GM19397 (cell line): ENCODE data around the gene CXCR5.
A peak's percentile ranks its signal among the peaks of the same experiment; 100 is the strongest.

Source experiments
- ATAC-seq: cut with Tn5 transposase; IDR thresholded peaks from one replicate; pipeline ENCODE4 v1.9.1; 2021; ENCODE audit warnings: mild to moderate bottlenecking, moderate library complexity; ENCODE audit not compliant: unreplicated experiment

Gene CXCR5

DNA sequence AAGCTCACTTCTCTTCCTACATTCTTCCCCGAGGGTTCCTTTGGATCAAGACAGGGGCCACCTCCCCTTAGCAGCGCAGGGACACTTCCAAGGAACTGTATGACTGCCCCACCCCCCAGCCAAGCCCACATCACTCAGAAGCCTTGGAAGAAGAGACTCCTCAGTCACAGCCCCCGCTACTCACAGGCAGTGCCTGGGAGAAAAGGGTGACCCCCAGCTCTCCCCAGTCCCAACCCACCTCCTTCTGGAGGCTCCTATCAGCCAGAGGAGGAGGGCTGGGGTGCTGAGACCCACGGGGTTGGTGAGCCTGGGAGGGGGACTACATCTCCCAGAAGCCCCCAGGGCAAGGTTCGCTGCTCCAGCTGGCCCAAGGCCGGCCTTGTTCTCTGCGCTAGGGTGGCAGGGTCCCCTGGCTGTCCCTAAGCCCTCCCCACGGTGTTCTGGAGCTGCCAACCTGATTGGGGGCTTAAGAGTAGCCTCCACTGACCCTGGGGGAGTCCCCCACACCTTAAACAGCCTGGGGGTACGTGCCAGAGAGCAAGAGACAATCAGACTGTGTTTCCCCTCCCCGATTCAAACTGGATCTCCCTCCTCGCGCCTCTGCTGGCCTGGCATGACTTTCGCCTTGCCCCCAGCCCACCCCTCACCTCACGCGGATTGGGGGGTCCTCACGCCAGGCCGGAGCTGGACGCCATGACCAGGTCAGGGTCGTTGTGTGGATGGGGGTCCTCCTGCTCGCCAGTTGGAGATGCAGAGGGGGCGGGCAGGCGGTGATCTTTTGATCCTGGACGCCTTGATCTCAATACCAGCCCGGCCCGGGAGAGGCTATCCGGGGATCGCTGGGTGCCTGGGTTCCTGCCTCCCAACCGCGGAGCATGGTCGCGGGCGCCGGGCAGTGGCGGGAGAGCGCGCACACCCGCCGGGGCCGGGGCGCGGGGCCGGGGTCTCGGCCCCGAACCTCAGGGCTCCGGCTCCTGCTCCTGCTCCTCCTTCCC lies 41.2 kb downstream of the CXCR5 start:
- ATAC-seq: no peak

DNA sequence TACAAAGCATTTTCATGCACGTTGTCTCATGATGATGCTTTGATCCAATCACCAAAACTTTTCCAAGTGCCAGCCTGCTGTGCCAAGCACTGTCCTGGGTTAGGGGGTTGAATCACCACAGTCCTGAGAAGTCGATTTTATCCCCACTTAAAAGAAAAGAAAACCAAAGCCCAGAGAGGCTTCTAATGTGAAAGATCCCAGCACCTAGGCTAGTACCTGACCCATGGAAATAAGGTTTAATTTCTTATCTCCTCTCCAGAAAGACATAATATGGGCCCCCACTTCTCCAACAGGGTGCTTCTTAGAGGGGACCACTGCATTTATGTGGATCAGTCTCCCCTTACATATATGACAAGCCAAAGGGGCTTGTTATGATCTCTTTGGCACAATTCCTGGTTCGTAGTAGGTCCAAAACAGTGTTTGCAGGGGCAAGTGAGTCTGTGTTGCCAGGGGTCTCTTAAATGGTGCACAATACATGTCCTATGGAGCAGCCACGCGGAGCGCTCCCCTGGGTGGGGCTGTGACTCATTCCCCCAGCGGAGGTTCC lies 43.9 kb downstream of the CXCR5 start:
- no peak for ATAC-seq

GRCh38 chr11:118928101-118928869 lies 44.6 kb downstream of the CXCR5 start:
- ATAC-seq: peak; percentile 32

- no peak for ATAC-seq
Observed at GRCh38 chr11:118928870-118929500, 45.3 kb downstream of the CXCR5 start.

DNA sequence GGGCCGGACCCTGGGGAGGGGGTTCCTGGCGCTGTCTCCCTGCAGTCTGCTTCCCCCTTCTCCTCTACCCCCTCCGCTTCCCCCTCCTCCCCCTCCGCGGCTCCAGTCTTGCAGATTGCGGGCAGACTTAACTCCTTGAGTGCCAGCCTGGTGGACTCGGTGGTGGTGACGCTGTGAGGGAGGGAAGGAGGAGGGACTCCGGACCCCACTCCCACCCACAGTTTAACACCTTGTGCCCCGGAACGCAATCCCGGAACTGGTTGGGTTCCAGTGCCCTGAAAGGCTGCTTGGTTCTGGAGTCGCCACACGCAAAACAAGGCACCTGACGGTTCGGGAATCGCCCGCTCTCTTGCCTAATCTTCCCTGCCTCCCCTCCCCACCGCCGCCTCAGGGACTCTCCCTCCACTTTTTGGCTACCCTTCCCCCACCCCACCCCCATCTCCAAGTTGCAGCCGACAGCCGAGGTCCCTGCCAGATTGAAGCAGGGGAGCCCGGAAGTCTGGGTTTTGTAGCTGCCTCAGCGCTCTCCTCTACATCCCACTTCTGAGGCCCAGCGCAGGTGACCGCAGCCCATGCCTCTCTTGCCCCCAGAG lies 45.9 kb downstream of the CXCR5 start:
- ATAC-seq: no peak

DNA sequence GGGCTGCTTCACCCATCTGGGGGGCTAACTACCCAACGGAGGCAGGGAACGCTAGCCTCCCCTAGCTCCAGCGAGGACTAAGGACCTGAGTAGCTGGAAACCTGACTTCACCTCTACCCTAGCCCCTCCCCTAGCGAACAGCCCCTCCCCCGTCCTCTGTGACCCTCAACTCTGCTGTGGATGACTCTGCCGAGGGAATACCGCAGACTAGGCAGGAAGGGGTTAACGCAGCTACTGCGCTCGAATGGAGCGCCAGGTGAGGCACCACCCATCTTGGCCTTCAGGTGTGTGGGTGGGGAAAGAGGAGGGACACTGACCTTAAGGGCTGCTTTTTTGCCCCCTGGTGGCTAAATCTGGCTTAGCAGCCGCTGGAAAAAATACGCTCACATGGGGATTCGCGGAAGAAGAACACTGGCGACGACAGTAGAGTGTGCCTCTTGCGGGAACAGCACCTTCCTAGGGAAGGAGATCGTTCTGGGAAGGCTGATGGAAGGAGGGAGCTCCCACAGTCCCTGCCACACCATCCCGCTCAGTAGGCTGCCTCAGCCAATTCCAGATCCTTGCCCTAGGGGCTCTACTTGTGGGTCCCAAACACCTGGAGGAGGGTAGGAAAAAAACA lies 46.5 kb downstream of the CXCR5 start:
- no peak for ATAC-seq

DNA sequence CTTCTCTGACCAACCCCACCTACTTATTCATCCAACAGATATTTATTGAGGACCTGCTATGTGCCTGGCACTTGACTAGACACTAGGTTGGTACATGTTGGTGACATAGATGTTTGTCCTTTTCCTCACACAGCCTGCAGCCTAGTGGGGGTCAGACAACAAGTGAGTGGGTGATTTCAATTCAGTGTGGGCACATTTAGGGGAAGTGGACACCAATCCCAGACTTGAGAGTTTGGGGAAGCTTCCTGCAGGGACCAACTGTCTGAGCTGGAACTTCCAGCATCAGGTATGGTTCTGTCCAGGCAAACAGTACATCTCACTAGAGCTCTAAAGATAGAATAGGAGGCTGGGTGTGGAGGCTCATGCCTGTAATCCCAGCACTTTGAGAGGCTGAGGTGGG lies 47.9 kb downstream of the CXCR5 start:
- no peak for ATAC-seq

GRCh38 chr11:118933486-118933885 lies 49.8 kb downstream of the CXCR5 start:
- no peak for ATAC-seq

- ATAC-seq: no peak
Observed at GRCh38 chr11:118935376-118935775, 51.7 kb downstream of the CXCR5 start.

- no peak for ATAC-seq
Observed at GRCh38 chr11:118938491-118939403, 55.1 kb downstream of the CXCR5 start.

- no peak for ATAC-seq
Observed at GRCh38 chr11:118939404-118939915, 55.8 kb downstream of the CXCR5 start.

GRCh38 chr11:118939953-118940598 lies 56.4 kb downstream of the CXCR5 start:
- ATAC-seq: no peak

- ATAC-seq: no peak
Observed at GRCh38 chr11:118947091-118947490, 63.4 kb downstream of the CXCR5 start.
